ELF-1 (cell line): Measurements from ENCODE around the gene CALU.

Experiments
- DNase-seq: peaks from one replicate; pipeline ENCODE4 v3.0.0-alpha.2; 2016; ENCODE audit warnings: low read depth, low spot score

CALU gene

DNA sequence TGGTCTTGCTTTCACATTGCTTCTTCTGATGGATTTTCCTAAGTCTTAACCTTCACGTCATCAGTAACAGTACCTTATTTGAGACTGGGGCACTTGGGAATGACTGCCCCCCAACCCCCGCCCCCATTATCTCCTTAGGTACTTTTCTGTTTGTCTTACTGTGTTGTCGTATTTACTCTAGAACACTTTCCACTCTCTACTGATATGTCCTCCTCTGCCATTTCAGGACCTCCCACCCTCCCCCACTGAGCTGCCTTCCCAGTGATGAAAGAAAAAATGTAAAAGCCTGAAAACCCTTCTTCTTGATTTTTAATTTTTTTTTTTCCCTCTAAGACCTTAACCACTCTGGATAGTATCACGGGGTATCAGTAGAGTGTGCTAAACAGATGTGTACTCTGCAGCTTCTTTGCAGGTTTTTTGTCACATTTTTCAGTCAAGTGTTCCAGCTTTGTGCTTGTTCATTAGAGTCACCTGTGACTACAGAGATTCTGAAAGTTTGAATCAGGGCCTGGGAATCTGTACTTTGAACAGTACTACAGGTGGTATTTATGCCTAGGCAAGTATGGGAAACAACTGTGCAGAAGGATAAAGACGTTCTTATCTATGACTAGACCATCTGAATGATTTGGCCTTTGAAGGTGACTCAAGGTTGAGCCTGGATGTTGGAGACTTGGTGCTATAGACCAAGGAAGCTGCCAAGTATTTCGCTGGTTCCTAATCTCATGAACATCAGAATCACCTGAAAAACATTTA lies 8.3 kb downstream of the CALU start:
- DNase-seq, result no peak

DNA sequence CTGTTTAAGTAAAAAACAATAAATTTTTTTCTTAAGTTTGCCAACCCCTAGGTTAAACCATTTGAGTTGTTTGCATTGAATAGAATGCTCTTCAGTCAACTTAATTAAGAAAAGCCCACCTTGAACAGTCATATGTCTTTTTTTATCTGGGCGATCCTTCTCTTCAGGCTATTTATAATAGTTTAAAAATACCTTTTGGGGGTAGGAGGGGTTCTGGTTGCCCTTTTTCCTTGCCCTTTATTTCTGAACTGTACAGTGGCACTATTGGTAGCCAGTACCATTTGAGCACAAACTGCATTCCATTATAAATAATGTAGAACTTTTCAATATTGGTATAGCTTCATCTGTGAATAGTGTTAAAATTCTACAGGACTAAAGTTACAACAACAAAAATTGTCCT lies 13.1 kb downstream of the CALU start:
- DNase-seq, result no peak

DNA sequence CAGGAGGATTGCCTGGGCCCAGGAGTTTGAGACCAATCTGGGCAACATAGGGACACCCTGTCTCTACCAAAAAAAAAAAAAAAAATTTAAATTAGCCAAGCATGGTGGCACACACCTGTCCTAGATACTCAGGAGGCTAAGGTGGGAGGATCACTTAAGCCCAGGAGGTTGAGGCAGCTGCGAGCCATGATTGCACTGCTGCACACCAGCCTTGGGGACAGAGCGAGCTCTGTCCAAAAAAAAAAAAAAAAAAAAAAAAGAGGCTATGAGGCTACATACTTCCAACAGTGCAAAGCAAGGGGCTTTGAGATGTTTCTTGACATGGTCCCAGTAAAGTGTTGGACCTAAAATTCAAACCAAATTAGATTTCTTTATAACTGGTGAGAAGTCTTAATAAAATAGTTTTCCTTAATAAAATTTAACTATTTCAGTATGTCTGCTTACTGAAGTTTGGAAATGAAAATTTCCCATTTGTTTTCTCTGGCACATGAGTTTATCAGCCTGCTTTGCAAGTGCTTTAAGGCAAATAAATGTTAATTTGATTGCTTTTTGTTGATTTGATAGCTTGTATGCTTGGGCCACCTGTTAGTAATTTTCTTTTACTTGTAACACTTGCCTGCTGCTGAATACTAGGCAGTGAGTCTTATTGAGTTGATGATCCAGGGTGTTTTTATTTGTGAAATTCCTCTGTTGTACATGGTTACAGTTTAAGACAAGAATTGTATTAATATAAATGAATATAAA lies 16.1 kb downstream of the CALU start:
- DNase-seq, result no peak

DNA sequence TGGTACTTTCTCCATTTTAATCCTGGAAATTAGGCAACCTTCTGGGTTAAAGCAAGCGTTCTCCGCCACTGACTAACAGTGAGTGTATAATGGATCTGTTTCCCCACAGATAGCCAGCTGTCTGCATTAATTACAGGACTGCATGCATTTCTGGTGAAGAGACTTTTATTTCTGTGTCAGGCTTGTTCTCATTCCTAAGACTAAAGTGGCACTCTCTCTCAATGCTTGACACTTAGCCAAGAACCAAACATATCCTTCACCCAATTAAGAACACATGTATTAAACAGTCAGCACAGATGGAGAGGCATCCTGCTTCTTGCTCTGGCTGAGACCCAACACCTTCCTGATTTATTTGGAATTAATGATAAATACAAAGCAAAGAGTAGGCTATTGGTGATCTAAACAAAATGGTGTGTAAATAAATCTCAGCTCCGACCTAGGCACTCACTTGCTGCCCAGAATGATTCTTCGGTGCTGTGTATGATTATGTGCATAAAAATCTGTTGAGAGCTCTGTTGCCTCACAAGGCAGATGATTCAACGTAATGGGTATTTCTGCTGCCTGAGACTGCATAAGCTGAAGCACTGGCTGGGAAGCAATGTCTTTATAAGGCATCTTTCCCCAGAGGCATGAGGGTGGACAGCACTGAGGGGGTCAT lies 16.8 kb downstream of the CALU start:
- DNase-seq, result no peak

DNA sequence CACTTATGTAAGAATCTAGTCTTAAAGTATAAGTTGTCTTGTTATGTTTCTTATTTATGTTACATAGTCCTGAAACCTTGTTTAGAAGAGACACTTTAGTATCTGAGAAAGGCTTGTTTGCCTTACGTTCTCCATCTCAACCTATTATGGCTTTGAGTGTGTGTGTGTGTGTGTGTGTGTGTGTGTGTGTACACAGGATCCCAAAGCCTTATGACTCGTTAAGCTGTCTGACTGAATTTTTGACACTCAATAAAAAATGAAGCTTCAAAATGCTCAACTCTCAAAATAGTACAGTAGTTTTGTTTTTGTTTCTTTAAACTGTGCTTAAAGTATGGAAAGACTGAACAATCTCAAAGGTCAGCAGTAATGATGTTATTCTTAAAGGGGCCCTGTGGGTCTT lies 18.0 kb downstream of the CALU start:
- DNase-seq, result no peak

DNA sequence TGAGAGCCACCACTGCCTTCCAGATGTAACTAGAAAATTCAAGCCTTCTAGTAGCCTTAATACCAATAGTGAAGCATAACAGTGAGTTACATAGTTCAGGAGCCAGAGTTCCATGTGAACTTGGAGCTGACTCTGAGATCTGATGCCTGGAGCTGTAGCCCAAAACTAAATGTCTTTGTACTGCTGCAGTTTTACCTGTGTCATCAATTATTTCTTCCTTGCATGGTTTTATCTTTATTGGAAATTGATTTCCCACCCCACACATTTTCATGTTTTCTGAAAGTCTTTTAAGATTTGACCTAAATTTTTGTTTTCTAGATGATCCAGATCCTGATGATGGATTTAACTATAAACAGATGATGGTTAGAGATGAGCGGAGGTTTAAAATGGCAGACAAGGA lies 19.4 kb downstream of the CALU start:
- DNase-seq, result no peak

DNA sequence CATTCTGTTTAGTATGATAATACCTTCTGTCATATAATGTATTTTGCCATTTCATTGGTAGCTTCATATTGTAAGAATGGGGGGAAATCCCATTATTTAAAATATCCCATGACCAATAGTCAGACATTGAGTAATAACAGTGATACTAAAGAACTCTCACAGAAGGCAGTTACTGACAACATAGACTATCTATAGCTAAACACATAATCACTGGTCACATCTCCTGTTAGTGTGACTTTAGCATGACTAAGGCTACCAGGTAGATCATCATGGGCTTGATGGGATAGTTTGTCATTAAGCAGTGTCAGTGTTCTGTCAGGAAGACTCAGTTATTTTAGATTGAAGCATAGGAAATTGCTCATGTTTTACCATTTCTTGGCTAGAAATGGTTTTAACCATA lies 20.1 kb downstream of the CALU start:
- DNase-seq, result no peak

DNA sequence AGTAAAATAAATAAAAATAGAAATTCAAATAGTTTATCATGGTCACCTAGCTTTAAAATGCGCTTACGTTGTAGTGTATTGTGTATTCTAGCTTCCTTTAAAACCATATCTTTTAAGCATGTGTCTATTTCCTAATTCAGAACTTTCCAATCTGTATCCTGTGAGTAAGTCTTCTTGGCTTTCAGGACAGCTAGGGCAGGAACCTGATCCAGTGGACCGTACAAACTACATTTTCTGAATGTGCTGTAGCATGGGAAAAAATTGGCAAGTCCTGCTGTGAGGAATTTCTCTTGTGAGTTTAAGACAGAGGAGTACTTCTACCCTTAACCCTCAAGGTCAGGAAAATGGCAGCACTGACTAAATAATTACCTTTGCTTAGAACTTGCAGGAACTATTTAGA lies 24.4 kb downstream of the CALU start:
- DNase-seq, result no peak

DNA sequence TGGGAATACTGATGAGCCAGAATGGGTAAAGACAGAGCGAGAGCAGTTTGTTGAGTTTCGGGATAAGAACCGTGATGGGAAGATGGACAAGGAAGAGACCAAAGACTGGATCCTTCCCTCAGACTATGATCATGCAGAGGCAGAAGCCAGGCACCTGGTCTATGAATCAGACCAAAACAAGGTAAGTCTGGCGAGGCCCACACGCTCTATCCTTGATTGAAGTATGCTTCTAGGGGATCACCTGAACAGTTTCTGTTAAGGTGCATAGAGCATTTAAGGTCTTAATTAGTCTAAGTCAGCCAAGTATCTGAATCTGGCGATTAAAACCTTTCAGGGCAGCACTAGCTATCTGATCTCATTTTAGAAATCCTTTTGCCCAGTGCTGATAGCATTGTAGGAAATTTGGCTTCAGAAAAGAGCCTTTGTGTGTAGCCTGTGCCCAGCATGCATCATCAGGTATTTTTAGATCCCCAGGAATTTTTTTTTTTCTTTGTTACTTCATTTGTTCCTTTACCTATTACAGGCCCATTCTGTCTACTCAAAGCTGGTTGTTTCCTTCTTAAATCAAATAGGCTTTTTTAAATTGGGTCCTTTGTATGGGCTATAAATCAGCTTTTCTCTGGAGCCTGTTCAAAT lies 28.4 kb downstream of the CALU start:
- DNase-seq, result no peak

DNA sequence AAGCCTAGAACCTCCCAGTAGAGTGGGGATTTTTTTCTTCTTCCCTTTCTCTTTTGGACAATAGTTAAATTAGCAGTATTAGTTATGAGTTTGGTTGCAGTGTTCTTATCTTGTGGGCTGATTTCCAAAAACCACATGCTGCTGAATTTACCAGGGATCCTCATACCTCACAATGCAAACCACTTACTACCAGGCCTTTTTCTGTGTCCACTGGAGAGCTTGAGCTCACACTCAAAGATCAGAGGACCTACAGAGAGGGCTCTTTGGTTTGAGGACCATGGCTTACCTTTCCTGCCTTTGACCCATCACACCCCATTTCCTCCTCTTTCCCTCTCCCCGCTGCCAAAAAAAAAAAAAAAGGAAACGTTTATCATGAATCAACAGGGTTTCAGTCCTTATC lies 31.1 kb downstream of the CALU start:
- DNase-seq, result no peak

DNA sequence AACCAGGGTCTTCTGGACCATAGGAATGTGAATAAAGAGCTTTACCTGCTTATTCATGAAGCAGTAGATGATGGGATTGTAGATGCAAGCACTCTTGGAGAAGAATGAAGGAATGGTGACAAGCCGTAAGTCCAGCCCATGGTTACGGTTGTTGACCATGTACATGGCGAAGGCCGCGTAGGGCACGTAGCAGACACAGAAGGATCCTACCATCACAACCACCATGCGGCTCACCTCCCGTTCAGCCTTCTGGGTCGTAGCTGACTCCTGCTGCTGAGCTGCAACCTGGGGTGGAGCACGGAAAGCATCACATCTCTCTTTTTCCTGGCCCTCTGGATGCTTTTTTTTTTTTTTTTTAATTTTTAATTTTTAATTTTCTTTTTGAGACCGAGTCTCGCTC lies 34.4 kb downstream of the CALU start:
- no peak for DNase-seq

DNA sequence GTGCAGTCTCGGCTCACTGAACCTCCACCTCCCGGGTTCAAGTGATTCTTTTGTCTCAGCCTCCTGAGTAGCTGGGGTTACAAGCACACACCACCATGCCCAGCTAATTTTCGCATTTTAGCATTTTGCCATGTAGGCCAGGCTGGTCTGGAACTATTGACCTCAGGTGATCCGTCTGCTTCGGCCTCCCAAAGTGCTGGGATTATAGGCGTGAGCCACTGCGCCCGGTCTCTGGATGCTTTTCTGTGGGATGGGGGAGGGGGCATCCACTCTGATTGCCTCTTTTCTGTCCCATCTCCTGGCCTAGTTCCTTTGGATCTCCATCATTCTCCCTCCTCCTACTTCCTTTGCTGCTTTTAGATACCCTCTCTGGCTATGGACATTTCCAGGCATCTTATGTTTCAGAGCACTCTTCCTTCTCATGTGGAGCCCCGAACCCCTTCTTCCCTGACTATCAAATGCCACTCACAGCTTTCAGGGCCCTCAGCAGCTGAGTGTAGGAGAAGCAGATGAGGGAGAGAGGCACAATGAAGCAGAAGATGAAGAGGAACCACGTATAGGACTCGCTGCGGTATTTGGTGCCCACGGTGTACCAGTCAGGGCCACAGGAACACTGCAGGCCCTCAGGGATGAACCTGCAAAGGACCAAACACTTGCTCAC lies 35.0 kb downstream of the CALU start:
- no peak for DNase-seq

DNA sequence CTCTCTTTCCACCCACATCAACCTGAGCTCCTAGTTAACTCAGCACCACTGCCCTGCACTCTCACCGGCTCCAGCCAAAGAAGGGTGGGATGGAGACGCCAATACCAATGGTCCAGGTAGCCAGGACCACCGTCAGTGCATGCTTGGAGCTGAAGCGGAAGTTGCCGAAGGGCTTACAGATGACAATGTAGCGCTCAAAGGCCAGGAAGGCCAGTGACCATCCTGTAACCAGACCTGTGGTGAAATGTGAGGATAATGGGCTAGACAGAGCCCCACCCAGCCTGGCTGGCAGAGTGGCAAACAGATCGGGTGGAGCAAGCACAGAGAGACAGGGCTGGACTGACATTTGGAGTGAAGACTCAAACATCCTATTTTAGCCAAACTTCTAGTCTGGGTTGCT lies 35.8 kb downstream of the CALU start:
- DNase-seq, result no peak

DNA sequence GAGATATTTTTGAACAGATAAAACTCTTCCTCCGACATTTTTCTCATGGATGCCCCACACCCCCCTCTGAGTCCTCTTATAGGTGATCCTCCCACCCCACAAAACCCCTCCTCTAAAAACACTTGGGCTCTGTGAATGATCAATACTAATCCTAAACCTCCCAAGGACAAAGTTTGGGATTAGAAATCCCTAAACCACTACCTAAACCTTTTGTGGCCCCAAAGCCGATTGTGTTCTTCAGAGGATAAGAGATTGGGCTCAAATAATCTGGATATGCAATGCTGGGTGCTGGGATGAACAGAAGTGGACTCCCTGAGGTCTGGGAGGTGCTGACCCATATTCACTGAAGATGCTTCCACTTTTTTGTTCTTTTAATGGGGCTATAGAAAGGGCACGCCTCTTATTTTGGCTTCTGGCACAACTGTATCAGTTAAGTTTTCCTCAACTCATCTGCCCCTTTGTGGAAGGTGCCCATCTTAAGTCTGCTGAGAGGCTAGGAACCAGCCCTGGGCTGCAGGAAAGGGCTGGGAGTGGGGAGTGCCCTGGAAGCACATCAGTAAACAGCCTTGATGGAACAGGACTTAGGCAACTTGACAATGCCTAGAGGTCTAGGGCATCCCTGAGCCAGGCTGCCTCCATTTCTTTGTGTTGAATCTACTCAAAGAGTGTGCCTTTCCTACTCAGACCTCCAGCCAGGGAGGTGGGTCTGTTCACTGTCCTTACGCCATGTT lies 36.8 kb downstream of the CALU start, which contains the start of gene OPN1SW:
TSS of gene OPN1SW (minus strand) at position 51 of the 731 bp plus-strand sequence. CDS start at position 38, 13 bp downstream.
- no peak for DNase-seq

DNA sequence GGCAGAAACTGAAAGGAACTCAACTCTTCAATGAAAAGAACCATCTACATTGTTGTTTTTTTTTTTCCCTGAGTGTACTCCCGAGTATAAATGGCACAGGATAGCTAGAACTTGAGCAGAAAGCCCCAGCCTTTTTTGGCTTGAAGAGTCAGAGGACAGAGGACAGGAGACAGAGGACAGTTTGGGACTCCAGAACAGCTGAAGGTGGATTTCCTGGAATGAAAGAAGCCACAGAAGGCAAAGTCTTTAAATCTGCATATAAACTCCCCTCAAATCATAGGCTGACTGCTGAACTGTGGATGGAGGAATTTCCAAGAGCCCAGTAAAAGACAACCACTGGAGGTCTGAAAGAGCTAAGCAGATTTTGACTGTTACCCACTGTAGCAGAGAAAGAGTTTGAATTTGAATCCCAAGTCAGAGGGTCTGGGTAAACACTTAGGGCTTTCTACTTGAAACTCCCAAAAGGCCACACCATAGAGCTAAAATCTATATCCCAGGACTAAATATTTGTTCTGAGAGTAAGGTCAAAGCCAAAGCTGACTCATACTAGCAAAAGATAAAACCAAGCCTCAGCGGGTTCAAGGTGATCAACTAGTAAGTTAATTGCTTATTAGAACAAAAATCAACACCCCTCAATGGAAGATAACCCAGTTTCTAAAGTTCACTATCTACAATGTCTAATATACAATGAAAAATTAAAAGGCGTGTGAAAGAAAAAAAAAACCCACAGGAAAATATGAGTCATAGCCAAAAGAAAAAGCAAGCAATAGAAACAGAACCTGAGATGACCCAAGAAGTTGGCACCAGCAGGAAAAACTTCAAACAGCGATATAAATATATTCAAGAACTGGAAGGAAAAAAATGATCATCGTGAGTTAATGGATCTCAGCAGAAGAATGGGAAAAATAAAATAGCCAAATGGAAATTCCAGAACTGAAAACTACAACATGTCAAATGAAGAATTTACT lies 38.3 kb downstream of the CALU start:
- no peak for DNase-seq

DNA sequence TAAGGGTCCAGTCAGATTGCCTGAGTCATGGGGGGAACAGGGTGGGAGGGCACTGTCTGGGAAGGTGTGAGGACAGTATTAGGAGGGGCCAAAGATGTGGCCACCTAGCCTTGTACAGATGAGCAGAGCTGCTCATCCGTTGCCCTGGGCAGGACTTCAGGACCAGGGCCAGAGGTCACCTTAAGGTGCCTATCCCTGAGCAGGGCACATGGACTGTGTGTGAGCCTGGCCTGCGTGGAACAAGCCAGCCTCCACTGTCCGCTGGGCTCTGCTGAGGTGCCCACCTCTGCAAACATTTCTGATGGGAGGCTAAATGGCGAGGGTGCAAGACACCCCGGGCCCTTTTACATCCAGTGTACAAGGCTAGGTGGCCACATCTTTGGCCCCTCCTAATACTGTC lies 39.8 kb downstream of the CALU start:
- DNase-seq, result no peak

DNA sequence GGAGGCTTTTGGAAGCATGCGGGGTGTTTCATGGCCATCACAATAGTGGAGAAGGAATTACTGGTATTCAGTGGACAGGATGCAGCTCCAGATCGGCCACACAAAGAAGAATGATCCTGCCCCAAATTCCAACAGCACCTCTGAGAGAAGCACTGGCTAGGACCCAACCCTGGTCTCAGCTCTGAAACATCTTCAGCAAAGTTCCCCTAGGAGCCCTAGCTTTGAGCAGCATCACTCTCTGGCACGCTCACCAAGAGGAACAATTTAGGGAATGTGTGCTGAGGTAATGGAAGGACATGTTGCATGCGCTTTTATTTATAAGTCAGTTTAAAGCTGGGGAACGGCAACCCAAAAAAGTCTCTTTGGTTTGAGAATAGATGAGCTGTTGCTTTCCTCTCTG lies 42.0 kb downstream of the CALU start:
- DNase-seq, result no peak

DNA sequence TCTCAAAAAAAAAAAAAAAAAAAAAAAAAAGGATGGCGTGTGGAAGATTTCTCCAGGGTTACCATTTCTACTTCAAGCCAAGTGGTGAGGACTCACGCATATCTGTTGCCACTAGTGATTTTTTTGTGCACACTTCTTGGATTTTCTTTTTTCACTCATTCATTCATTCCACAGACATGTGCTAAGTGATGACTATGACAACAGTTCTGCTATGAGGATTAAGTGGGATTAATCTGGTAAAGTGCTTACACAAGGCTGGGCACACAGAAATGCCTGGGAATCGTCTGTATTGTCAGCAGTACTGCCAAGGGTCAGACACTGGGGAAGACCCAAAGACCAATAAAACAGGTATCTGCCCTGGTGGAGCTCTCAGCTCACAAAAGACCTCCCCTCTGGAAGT lies 42.7 kb downstream of the CALU start:
- no peak for DNase-seq

DNA sequence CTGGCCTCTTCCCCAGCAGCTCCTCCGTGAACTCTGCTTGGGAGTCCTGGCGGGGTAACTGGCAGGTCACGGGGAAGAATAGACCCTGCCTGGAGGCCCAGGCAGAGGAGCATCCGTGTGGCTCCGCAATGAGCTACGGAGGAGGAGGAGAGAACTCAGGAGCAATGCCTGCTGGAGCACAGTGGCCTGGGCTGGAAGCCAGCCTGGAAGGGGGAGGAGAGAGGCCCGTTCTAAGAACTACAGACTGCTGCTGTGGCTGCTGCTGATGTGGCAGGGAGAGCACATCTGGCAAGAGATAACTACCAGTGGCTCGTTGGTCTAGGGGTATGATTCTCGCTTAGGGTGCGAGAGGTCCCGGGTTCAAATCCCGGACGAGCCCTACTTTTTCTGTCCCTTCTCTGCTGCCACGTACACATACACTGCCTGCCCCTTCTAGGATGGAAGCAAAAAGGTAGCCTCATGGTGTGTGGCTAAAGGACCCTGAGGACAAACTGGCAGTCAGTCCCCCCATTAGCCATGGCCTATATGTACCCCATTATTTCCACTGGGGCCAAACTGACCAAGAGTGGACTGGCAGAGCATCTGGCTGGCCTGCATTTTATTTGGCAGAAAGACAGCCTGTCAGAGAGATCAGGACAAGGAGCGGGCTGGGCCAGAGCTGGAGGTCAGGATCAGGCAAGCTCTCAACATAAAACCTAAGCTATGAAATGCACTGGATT lies 44.1 kb downstream of the CALU start:
- DNase-seq, result peak; percentile 95
